Subcutaneous adipose tissue (tissue), 4 donors: ENCODE measurements around the gene NRSN2. TPM values are rescaled to one million over a fixed set of nuclear protein-coding genes. Genes with fewer than 3 reads are reported as not detected.

Source experiments
- total RNA-seq, 4 donors: library from RNA; depleted of rRNA; stranded (reverse); fragments of >200 nt; gene quantifications; one replicate each; pipeline ENCODE4 v1.1.0, GENCODE V29; 2016
- TF ChIP-seq, protein P1 (sequence below): fragments of 450-650 bp; IDR thresholded peaks from one replicate; pipeline ENCODE4 v1.5.1; 2016; ENCODE audit warnings: low read depth, mild to moderate bottlenecking, control low read depth, antibody characterized with exemption, moderate library complexity

NRSN2 gene
- total RNA-seq, 4 donors from 2014 or later = 5.2 to 9.4 (median 7.6) TPM

DNA sequence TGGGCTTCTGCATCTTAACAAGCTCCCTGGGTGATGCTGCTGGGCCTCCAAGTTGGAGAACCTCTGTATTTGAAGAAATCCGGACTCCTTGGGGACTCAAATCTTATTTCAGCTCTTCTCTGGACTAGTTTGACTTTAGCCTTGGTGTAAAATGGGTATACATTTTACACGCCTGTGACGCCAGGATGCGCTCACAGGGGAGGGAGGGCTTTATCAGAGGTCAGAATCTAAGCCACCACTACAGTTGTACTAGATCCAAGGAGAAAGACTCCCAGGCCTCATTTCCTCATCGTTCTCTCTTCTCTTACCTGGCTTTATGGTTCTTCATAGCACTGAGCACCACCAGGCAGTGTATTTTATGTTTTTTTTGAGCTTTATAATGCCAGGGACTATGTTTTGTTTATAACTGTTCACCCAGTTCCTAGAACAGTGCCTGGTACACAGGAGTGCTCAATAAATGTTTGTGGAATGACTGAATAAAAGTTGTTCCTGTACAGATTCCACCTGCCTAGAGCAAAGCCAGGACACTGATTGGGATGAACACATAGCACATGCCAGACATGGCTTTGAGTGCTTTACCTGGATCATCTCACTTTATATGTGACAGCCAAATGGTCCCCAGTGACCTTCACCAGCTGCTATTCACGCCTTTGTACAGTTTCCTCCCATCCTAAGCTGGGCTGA is 56.1 kb downstream of the NRSN2 start:
- TF ChIP-seq, protein P1, sequence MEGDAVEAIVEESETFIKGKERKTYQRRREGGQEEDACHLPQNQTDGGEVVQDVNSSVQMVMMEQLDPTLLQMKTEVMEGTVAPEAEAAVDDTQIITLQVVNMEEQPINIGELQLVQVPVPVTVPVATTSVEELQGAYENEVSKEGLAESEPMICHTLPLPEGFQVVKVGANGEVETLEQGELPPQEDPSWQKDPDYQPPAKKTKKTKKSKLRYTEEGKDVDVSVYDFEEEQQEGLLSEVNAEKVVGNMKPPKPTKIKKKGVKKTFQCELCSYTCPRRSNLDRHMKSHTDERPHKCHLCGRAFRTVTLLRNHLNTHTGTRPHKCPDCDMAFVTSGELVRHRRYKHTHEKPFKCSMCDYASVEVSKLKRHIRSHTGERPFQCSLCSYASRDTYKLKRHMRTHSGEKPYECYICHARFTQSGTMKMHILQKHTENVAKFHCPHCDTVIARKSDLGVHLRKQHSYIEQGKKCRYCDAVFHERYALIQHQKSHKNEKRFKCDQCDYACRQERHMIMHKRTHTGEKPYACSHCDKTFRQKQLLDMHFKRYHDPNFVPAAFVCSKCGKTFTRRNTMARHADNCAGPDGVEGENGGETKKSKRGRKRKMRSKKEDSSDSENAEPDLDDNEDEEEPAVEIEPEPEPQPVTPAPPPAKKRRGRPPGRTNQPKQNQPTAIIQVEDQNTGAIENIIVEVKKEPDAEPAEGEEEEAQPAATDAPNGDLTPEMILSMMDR = no peak

DNA sequence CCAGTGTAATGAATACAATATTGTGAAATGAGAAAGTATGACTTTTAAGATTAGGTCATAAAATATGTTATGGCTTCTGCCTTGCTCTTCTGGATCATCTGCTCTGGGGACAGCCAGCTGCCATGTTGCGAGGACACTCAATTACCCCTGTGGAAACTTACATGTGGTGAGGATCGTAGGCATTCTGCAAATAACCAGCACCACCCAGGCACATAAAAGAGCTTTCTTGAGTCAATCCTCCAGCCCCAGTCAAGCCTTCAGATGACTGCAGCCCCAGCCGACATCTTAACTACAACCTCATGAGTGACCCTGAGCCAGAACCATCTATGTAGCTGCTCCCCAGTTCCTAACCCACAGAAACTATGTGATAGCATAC is 56.7 kb downstream of the NRSN2 start:
- TF ChIP-seq, protein P1 = no peak

DNA sequence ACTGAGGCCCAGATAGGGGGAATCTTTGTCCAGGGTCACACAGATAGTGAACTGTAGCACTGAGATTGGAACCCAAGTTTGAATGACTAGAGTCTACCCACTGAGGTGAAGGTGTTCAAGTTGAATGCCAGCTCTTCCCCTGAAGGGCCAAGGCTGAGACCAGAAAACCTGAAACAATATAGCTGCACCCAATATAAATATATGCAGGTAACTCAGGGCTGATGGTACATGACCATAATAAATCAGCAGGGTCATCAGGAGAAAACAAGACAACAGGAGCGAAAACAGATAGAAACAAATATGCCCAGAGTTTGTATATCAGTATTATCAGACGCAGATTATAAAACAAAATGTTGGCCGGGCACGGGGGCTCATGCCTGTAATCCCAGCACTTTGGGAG is 57.2 kb downstream of the NRSN2 start:
- TF ChIP-seq, protein P1 = no peak

Other genes starting within 250 kb of the NRSN2 start
- not detected for gene DEFB126, start 204.5 kb upstream of the NRSN2 start, total RNA-seq
- not detected for gene DEFB127, start 189.7 kb upstream of the NRSN2 start, total RNA-seq
- not detected for gene DEFB128, start 157.4 kb upstream of the NRSN2 start, total RNA-seq
- gene DEFB129, start 119.9 kb upstream of the NRSN2 start, total RNA-seq = not detected
- gene DEFB132, start 89.4 kb upstream of the NRSN2 start, total RNA-seq = 10 to 100 TPM in 2 of 4 donors, under 1 TPM in 1, not detected in 1; 0.66 to 38.4 (median 10.4) TPM
- 1 to 10 TPM; 1.5 to 3.1 (median 2.8) TPM for gene C20orf96, start 56.4 kb upstream of the NRSN2 start, total RNA-seq
- gene ZCCHC3, start 49.5 kb upstream of the NRSN2 start, total RNA-seq = 10 to 100 TPM in 2 of 4 donors, 1 to 10 TPM in 2; 6.5 to 13.4 (median 10.5) TPM
- gene SOX12, start 21.6 kb upstream of the NRSN2 start, total RNA-seq = 1 to 10 TPM; 1.1 to 4.1 (median 2.0) TPM
- 1 to 10 TPM; 2.0 to 6.5 (median 3.6) TPM for gene TRIB3, start 33.6 kb downstream of the NRSN2 start, total RNA-seq
- gene RBCK1, start 61.2 kb downstream of the NRSN2 start, total RNA-seq = 10 to 100 TPM; 29.3 to 91.6 (median 55.1) TPM
- 10 to 100 TPM; 36.9 to 54.5 (median 44.6) TPM for gene TBC1D20, start 115.4 kb downstream of the NRSN2 start, total RNA-seq
- 100 to 1,000 TPM in 1 of 4 donors, 10 to 100 TPM in 3; 63.0 to 103 (median 78.3) TPM for gene CSNK2A1, start 196.7 kb downstream of the NRSN2 start, total RNA-seq